Sigmoid colon (tissue), 7 donors: ENCODE data around the gene MYO5B. TPM values are rescaled to one million over a fixed set of nuclear protein-coding genes. Genes with fewer than 3 reads are reported as not detected.

ENCODE experiments used
- DNase-seq: peaks from one replicate; pipeline ENCODE4 v3.0.0-alpha.2; 2019
- H3K27ac ChIP-seq, 4 donors: fragments of 200-600 bp; sonication (generic); one replicate each; pipeline ENCODE4 v1.5.1; 2016 to 2019; ENCODE audit warnings: mild to moderate bottlenecking in 1 of 4
- H3K27me3 ChIP-seq, 3 donors: fragments of 200-600 bp; sonication (generic); one replicate each; pipeline ENCODE4 v1.5.1; 2019; ENCODE audit warnings: mild to moderate bottlenecking in 1 of 3
- H3K36me3 ChIP-seq, 4 donors: fragments of 200-600 bp; sonication (generic); one replicate each; pipeline ENCODE4 v1.5.1; 2016 to 2019
- H3K4me1 ChIP-seq, 4 donors: fragments of 200-600 bp; sonication (generic); one replicate each; pipeline ENCODE4 v1.5.1; 2017 to 2019
- H3K4me3 ChIP-seq, 4 donors: fragments of 200-600 bp; sonication (generic); one replicate each; pipeline ENCODE4 v1.5.1; 2017 to 2019; ENCODE audit warnings: mild to moderate bottlenecking in 2 of 4, moderate library complexity in 1 of 4
- H3K9me3 ChIP-seq, 4 donors: fragments of 200-600 bp in 3 of 4; sonication (generic) in 3 of 4; one replicate each; pipeline versions ENCODE4 v1.5.1 to v1.6.1; 2013 to 2019
- EP300 ChIP-seq, 4 donors: sonication (generic); formaldehyde crosslinking; IDR thresholded peaks; one replicate each; pipeline ENCODE4 v1.6.1; 2017; ENCODE audit warnings: antibody characterized with exemption in 4 of 4
- POLR2A ChIP-seq, 2 donors: fragments of 450-650 bp; IDR thresholded peaks; one replicate each; pipeline ENCODE4 v1.6.1; 2016; ENCODE audit warnings: antibody characterized with exemption in 2 of 2, mild to moderate bottlenecking in 2 of 2, moderate library complexity in 2 of 2
- POLR2AphosphoS5 ChIP-seq, 4 donors: sonication (generic); formaldehyde crosslinking; IDR thresholded peaks; one replicate each; pipeline ENCODE4 v1.6.1; 2017; ENCODE audit warnings: antibody characterized with exemption in 4 of 4
- WGBS, 2 donors: extraction: QIAGEN DNeasy Blood & Tissue Kit; methylation state at CpG; one replicate each; pipeline ENCODE4 v1.1.7; 2013; 5-methylcytosine and 5-hydroxymethylcytosine counted together
- intact Hi-C: fragments of 100-400 bp; cut with DNase I; formaldehyde crosslinking; loops from one replicate; pipeline ENCODE4 v1.15.1; 2023
- polyA plus RNA-seq, 3 donors: library from polyadenylated mRNA; stranded (reverse); fragments of 200-250 nt; gene quantifications; one replicate each; pipeline ENCODE4 v1.2.3, GENCODE V29; 2013
- total RNA-seq, 4 donors: library from RNA; depleted of rRNA; stranded (reverse); fragments of >200 nt; gene quantifications; one replicate each; pipeline ENCODE4 v1.1.0, GENCODE V29; 2016
- TF ChIP-seq, protein P1 (sequence below), 4 experiments: fragments of 450-650 bp in 3 of 4; fragments of 200-600 bp in 1 of 4; IDR thresholded peaks; one replicate each; pipeline ENCODE4 v1.5.1; 2016 to 2019; ENCODE audit warnings: antibody characterized with exemption in 4 of 4, mild to moderate bottlenecking in 3 of 4, moderate library complexity in 2 of 4
- donor health status: healthy with polysubstance abuse.
- donor health status: Bipolar disorder and iron deficiency.
- donor health status: healthy.

MYO5B gene
- total and polyA plus RNA-seq, 7 donors = 0.14 to 80.7 (median 3.0) TPM

DNA sequence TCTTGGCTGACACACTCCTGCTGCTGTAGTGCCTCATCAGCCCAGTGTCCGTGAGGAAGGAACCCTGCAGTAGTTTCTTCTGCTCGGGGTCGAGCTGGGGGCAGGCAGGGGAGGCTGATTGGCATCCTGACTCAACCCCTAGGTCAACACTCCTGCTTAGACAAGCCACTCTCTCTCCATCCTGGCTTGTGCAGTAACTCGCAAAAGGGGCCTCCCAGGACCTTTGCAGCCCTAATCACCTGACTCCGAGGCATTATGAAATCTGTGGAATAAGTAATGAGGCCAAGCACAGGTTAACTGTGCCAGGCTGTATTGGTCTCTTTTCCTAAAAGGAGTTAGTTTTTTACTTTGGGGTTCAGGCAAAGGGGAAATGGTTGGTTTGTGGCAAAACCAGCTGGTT lies 289.2 kb downstream of the MYO5B start:
- no peaks in the 10 kb centered on the region for H3K27me3 ChIP-seq
- H3K36me3 ChIP-seq = no peaks in the 10 kb centered on the region
- WGBS, 2 donors = 51 to 82% methylated on average over 5 of the region's 5 CpGs
- H3K27ac ChIP-seq = no peak overlapping the region
- no peak overlapping the region for H3K4me3 ChIP-seq
- intact Hi-C loops = no loop called here
- H3K9me3 ChIP-seq = no peaks in the 10 kb centered on the region
- H3K4me1 ChIP-seq = no peaks in the 10 kb centered on the region
- DNase-seq = no peak
- no peak for TF ChIP-seq POLR2A (IDR thresholded peaks at IDR 0.05)
- TF ChIP-seq, protein P1, sequence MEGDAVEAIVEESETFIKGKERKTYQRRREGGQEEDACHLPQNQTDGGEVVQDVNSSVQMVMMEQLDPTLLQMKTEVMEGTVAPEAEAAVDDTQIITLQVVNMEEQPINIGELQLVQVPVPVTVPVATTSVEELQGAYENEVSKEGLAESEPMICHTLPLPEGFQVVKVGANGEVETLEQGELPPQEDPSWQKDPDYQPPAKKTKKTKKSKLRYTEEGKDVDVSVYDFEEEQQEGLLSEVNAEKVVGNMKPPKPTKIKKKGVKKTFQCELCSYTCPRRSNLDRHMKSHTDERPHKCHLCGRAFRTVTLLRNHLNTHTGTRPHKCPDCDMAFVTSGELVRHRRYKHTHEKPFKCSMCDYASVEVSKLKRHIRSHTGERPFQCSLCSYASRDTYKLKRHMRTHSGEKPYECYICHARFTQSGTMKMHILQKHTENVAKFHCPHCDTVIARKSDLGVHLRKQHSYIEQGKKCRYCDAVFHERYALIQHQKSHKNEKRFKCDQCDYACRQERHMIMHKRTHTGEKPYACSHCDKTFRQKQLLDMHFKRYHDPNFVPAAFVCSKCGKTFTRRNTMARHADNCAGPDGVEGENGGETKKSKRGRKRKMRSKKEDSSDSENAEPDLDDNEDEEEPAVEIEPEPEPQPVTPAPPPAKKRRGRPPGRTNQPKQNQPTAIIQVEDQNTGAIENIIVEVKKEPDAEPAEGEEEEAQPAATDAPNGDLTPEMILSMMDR (IDR thresholded peaks at IDR 0.05) = no peak
- TF ChIP-seq EP300 (IDR thresholded peaks at IDR 0.05) = no peak
- no peak for TF ChIP-seq POLR2AphosphoS5 (IDR thresholded peaks at IDR 0.05)

DNA sequence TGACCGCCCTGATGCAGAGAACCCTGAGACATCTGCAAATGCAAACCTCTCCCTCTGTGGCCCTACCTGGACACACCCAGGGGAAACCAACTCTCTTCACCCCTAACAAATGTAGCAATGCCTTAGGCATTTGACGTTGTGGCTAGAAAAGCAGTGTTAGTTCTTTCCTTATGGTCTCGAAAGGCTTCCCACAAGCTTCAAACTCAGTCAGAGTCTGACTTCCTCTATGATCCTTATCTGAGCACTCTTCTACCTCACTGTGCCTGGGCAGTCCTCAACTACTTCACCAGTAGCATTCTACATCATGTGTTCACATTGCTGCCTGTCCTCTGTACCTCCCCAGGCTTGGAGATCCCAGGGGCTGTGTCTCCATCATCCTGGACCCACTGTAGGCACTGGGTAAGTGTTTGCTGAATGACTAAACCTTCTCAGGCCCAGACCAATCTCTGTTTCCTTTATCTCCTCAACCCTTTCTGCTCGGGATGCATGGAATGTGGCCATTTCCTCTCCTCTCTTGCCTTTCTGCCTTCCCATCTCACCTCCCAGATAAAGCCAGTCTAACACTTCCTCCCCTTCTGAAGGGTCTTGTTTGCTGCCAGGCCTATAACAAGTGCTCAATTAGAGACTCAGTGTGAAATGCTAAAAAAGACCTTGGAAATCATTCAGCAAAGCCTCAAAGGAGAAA lies 289.9 kb downstream of the MYO5B start:
- Histone ChIP-seq H3K4me1 (no peaks in the 10 kb centered on the region), H3K36me3 (no peaks in the 10 kb centered on the region), H3K4me3 (no peak overlapping the region), H3K9me3 (no peaks in the 10 kb centered on the region), H3K27me3 (no peaks in the 10 kb centered on the region), H3K27ac (no peak overlapping the region)
- WGBS, 2 donors = 61 to 88% methylated on average over 4 of the region's 4 CpGs
- TF ChIP-seq EP300 (IDR thresholded peaks at IDR 0.05) (no peak), POLR2A (IDR thresholded peaks at IDR 0.05) (no peak), POLR2AphosphoS5 (IDR thresholded peaks at IDR 0.05) (no peak)
- TF ChIP-seq, protein P1 (IDR thresholded peaks at IDR 0.05) = no peak
- intact Hi-C loops = no loop called here
- no peak for DNase-seq

DNA sequence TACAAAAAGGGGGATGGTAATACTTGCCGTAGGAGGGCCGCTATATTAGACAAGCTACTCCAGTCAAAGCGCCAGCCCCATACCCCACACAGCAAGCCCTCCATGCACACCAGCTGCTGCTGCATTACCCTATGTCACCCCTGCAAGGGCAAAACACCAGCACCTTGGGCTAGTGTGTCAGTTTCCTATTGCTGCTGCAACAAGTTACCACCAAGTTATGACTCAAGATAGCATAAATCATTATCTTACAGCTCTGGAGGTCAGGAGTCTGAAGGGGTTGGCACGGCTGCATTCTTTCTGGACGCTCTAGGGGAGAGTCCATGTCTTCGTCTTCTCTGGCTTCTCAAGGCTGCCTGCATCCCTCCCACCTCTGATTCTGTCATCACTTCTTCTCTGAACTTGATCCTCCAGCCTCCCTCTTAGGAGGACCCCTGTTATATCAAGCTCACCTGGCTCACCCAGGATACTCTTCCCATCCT lies 293.0 kb downstream of the MYO5B start:
- H3K4me3 ChIP-seq = no peak overlapping the region
- no peaks in the 10 kb centered on the region for H3K27me3 ChIP-seq
- no peak for DNase-seq
- no peak overlapping the region for H3K27ac ChIP-seq
- WGBS, 2 donors = 93 to 97% methylated on average over 6 of the region's 6 CpGs
- H3K9me3 ChIP-seq = no peaks in the 10 kb centered on the region
- H3K36me3 ChIP-seq = no peaks in the 10 kb centered on the region
- TF ChIP-seq POLR2A (IDR thresholded peaks at IDR 0.05) (no peak), POLR2AphosphoS5 (IDR thresholded peaks at IDR 0.05) (no peak), EP300 (IDR thresholded peaks at IDR 0.05) (no peak)
- TF ChIP-seq, protein P1 (IDR thresholded peaks at IDR 0.05) = no peak
- intact Hi-C loops = no loop called here
- H3K4me1 ChIP-seq = no peaks in the 10 kb centered on the region

DNA sequence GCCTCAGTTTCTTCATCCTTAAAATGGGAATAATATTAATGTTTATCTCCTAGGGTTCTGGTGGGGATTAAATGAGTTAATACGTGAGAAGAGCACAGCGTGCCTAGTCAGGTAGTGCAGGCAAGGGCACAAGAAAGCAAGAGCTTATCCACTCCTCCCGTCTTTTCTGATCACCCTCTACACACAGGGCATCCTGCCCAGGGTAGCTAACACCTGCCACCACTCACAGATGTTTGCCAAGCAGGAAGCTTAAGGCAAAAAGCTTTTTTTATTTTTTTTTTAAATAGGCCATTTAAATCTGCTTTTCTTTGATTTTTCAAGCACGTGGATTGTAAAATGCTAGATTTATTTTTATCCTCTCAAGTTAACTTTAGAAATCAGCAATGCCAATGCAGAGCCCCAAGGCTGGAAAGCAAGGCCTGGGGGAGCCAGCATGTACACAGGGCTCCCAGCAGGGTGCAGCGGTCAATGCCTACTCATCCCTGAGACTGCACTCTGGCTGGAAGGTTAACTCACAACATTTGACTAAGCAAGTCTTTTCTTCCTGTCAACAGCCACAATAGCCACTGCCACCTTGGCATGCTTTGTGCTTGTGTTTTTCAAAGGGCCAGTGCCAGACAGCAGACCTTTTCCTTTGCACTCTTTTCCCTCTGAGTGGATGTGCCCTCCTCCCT lies 295.2 kb downstream of the MYO5B start:
- Histone ChIP-seq H3K27ac (no peak overlapping the region), H3K4me3 (no peak overlapping the region), H3K36me3 (no peaks in the 10 kb centered on the region), H3K4me1 (no peaks in the 10 kb centered on the region), H3K9me3 (no peaks in the 10 kb centered on the region), H3K27me3 (no peaks in the 10 kb centered on the region)
- TF ChIP-seq POLR2A (IDR thresholded peaks at IDR 0.05) = no peak
- 28 to 64% methylated on average over 5 of the region's 5 CpGs for WGBS, 2 donors
- DNase-seq = no peak
- intact Hi-C loops = no loop called here

DNA sequence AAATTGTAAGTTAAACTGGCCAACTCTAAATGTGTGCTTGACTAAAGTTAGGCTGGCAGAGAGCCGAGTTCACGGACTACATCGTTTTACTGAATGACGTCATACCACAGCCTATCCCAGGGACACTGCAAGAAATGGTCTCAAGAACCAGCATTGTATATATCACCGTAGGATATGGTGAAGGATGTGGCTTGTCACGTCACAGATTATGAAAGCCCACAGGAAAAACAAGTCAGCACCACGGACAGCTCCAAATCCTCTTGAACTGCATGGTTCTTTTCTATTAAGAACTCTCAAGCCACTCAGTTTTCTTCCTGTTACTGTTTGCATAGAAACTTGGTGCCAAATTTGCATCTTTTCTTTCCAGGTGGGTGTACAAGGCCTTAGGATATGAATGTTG lies 296.5 kb downstream of the MYO5B start:
- no peak overlapping the region for H3K27ac ChIP-seq
- H3K36me3 ChIP-seq = no peaks in the 10 kb centered on the region
- H3K9me3 ChIP-seq = no peaks in the 10 kb centered on the region
- H3K27me3 ChIP-seq = no peaks in the 10 kb centered on the region
- no peak for DNase-seq
- no peak for TF ChIP-seq POLR2AphosphoS5 (IDR thresholded peaks at IDR 0.05)
- H3K4me3 ChIP-seq = no peak overlapping the region
- H3K4me1 ChIP-seq = no peaks in the 10 kb centered on the region
- intact Hi-C loops = no loop called here
- WGBS, 2 donors = 56 to 70% methylated on average over 7 of the region's 7 CpGs
